Endometrial microvascular endothelial cells (primary cell): ENCODE results near the gene OR5K1. TPM values are rescaled to one million over a fixed set of nuclear protein-coding genes. Genes with fewer than 3 reads are reported as not detected.

Experiments used
- in situ Hi-C: cut with HindIII; loops from 2 replicates; pipeline ENCODE4 v1.10.0; 2017; ENCODE audit warnings: low sequenced_read_pairs, low pct_unique_long_range_greater_than_20kb; ENCODE audit errors: inconsistent ontology term
- total RNA-seq: library from RNA; depleted of rRNA; stranded (reverse); fragments of >200 nt; gene quantifications from one replicate; pipeline ENCODE4 v1.2.3, GENCODE V29; 2015; ENCODE audit errors: inconsistent ontology term

The OR5K1 gene
- total RNA-seq, 1 donor from 2014 or later = not detected

DNA sequence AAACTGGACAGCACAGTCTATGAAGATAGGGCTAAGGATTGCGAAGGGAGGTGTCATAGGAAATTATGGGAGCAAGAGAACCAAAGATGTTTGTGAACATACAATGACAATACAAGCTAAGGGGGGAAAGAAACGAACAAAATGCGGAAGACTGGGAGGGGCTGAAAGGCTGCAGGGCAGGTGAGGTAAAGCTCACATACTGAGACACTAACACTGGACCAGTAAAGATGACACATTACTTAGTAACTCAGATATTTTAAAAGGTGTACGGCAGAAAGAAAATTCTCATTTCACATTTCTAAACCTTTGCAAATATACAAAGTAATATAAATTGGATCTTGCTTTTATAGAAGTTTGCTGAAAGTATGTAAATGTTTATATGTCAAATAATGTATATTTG, 49.6 kb downstream of the OR5K1 start:
- in situ Hi-C loops = no loop called here

DNA sequence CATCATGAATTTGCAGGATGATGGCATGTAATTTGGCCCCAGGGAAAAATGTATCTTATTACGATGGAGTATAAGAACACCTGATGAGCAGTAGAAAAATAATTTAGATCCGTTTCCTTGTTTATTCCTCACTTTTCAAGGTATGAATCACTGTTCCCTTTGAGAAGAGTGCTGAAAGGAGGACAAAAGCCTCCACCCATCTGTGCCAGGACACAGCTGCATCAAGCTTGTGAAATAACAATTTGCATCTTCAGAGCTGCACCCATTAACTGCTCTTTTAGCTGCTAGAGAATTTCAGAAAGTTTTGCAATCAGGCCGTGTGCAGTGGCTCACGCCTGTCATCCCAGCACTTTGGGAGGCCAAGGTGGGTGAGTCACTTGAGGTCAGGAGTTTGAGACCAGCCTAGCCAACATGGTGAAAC, 50.1 kb downstream of the OR5K1 start:
- in situ Hi-C loops = no loop called here

DNA sequence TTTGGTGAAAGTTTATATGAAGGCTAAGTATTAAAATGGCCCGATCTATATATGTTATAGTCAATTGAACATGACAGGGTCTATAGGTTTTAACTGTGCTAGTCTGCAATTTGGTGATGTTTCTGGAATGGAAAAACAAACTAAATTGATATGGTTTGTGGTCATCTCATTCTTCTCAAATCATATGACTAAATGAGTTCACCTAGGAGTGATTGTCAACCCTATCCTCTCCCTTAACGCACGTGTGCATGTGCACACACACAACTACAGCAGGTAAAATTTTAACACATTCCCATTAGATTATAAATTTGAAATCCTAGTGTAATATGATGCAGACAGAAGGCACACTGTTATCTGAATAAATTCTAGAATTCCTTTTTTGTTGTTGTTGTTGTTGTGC, 50.7 kb downstream of the OR5K1 start:
- in situ Hi-C loops = no loop called here

DNA sequence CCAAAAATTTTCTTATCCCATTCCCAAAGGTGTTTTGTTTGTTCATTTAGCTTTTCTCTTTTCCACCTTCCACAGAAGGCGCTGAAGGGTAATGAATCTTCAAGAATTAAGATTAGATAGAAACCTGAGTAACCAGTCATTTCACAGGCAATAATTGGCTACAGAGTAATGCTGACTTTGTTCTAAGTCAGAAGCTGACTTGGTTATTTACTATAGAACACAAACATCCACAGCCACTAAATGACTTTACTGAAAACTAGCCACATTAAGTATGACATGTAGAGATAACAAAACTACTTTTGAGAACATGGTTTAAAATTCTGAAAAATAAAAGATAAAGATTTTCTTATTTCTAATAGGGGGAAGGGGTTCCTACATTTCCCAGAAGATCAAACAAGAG, 51.9 kb downstream of the OR5K1 start:
- in situ Hi-C loops = no loop called here

DNA sequence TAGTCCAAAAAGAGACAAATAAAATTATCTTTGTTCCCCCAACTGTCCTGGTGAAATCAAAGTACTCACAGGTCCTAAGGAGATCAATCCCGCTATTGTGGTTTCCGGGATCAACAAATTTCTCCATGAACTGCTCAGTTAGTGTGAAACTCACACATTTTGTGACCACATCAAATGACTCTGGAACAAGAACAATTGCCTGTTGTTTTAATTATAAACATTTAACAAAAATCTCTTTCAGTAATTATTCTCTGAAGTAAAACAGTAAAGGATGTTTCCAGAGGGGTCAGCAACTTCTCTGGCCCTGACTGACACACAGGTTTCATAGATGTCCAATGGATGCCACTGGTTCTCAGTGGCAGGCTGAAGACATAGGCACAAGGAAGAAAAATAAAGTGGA, 55.8 kb downstream of the OR5K1 start:
- in situ Hi-C loops = no loop called here

DNA sequence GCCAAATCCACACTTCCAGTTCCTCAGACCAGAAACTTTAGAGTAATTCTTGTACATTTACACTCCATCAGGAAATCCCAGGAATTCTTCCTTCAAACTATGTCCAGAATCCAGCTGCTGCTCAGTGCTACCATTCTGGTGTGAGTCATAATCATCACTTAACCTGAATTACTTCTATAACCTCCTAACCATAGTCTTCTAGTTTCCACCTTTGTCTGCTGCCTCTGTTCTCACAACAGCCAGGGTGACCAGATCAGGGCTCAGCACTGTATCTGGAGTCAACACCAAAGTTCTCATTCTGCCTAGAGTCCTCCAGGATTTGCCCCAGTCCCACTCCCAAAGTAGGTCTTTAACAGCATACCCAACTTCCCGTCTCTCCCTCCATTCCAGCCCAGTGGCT, 56.4 kb downstream of the OR5K1 start:
- in situ Hi-C loops = no loop called here

DNA sequence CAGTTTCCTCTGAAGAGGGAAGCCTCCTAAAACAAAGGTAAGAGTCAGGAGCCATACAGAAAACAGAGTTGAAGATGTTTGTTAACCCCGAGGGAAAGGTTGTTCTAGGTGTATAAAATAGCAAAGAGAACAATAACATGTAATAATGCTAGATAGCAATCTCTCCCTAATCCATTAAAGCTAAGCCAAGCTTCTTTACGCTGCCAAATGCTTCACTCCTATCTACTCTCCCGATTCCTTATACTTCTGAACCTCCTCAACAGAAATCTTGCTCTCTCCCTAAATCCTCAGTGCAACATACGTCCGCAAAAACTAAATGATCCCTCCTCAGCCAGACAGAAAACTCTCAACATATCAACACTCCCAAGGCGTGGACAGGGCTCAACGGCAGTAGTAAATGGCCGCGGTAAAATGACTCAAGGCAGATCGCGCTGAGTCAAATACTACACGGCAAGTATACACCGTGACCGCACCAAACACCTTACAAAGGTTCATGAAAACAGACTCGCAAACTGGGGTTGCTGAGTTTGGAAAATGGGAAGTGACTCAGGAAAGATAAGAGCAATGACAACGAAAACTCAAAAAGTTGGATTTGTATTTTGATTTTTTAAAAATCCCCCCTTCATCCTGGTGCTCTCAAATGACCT, 59.0 kb downstream of the OR5K1 start:
- in situ Hi-C loops = no loop called here

Other genes with a start within 250 kb of the OR5K1 start
- gene OR5H6, start 199.0 kb upstream of the OR5K1 start, total RNA-seq = not detected
- not detected for gene OR5H2, start 180.7 kb upstream of the OR5K1 start, total RNA-seq
- gene OR5K4, start 109.3 kb upstream of the OR5K1 start, total RNA-seq = not detected
- gene OR5K3, start 72.5 kb upstream of the OR5K1 start, total RNA-seq = not detected
- not detected for gene OR5K2, start 34.5 kb downstream of the OR5K1 start, total RNA-seq
- 118 TPM for gene CLDND1, start 59.7 kb downstream of the OR5K1 start, total RNA-seq
- not detected for gene GPR15, start 68.8 kb downstream of the OR5K1 start, total RNA-seq
- gene CPOX, start 130.4 kb downstream of the OR5K1 start, total RNA-seq = 24.0 TPM